Measurements from ENCODE around the gene BCL2L1.

Gene BCL2L1

DNA sequence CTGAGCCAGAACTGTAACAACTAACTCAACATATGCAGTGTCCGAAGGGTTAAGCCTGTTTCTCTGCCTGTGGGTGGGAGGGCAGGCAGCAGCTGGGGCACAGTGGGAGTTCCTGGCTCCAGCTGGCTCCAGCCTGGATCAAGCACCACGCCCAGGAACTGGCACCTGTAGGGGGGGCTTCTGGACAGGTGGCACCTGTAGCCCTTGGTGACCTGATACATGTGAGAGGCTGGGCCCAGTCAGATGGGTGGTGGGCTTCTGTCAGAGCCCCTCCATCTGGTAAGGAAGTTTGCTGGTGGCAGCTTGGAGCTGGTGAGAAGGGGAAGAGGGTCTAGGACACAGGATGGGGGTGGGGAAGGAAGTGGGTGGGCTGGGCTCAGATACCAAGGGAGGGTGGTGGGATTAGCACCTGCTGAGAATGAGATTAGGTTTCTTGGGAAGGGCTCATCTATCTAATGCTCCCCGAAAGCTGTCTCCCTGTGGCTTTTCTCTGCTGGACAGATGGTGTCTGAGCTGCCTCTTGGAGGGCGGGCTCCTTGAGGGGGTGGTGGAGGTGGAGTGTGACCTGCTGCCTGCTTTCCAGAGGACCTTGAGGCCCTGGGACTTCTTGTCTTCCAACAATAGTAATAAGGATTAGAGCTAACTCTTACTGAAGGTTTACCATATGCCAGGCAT is 28.5 kb downstream of the BCL2L1 start:
- H3K27ac ChIP-seq = no peak overlapping the region
- TF ChIP-seq ZFX (IDR thresholded peaks at IDR 0.05; ENCODE audit: borderline replicate concordance) (no peak), CTCF (IDR thresholded peaks at IDR 0.05) (no peak)

GRCh38 chr20:31693402-31693801 is 29.3 kb downstream of the BCL2L1 start:
- no peak for TF ChIP-seq ZFX (IDR thresholded peaks at IDR 0.05; ENCODE audit: borderline replicate concordance)
- TF ChIP-seq CTCF (IDR thresholded peaks at IDR 0.05) = no peak
- H3K27ac ChIP-seq = no peak overlapping the region

GRCh38 chr20:31691646-31692275 is 30.9 kb downstream of the BCL2L1 start:
- H3K27ac ChIP-seq = no peak overlapping the region; the same call in 1 of the 2 replicates
- no peak for TF ChIP-seq CTCF (IDR thresholded peaks at IDR 0.05)
- TF ChIP-seq ZFX (IDR thresholded peaks at IDR 0.05; ENCODE audit: borderline replicate concordance) = no peak

- no peak overlapping the region for H3K27ac ChIP-seq
- TF ChIP-seq CTCF (IDR thresholded peaks at IDR 0.05) (no peak), ZFX (IDR thresholded peaks at IDR 0.05; ENCODE audit: borderline replicate concordance) (no peak)
These were observed 32.5 kb downstream of the BCL2L1 start for GRCh38 chr20:31690124-31690666.

GRCh38 chr20:31689141-31689540 is 33.5 kb downstream of the BCL2L1 start:
- H3K27ac ChIP-seq = no peak overlapping the region
- TF ChIP-seq ZFX (IDR thresholded peaks at IDR 0.05; ENCODE audit: borderline replicate concordance) = no peak
- no peak for TF ChIP-seq CTCF (IDR thresholded peaks at IDR 0.05)

DNA sequence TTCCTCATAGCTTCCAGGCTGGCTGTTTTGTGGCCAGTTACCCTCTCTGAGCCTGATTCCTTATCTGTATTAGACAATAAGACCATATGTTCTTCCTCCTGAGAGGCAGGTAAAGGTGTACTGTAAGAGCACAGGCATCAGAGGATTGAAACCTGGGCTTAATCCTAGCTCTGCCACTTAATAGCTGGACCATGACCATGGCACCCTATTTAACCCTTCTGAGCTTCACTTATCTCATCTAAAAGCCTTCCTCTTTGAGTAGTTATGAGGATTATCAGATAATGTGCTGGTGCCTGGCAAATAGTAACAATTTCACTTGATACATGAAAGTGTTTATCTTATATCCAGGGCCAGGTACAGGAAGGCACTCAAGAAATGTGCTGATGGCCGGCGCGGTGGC is 34.9 kb downstream of the BCL2L1 start:
- no peak for TF ChIP-seq CTCF (IDR thresholded peaks at IDR 0.05)
- H3K27ac ChIP-seq = no peak overlapping the region

All from 22Rv1 (cell line).